Measurements from ENCODE around the gene THBS2. TPM values are rescaled to one million over a fixed set of nuclear protein-coding genes. Genes with fewer than 3 reads are reported as not detected.

THBS2 gene
- total RNA-seq, 2 donors from 2014 or later: 16.2 to 24.5 TPM

- no peaks in the 10 kb centered on the region for H3K4me1 ChIP-seq
- DNase-seq (ENCODE audit: low spot score): no peak
- TF ChIP-seq, protein P1, sequence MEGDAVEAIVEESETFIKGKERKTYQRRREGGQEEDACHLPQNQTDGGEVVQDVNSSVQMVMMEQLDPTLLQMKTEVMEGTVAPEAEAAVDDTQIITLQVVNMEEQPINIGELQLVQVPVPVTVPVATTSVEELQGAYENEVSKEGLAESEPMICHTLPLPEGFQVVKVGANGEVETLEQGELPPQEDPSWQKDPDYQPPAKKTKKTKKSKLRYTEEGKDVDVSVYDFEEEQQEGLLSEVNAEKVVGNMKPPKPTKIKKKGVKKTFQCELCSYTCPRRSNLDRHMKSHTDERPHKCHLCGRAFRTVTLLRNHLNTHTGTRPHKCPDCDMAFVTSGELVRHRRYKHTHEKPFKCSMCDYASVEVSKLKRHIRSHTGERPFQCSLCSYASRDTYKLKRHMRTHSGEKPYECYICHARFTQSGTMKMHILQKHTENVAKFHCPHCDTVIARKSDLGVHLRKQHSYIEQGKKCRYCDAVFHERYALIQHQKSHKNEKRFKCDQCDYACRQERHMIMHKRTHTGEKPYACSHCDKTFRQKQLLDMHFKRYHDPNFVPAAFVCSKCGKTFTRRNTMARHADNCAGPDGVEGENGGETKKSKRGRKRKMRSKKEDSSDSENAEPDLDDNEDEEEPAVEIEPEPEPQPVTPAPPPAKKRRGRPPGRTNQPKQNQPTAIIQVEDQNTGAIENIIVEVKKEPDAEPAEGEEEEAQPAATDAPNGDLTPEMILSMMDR (IDR thresholded peaks at IDR 0.05): no peak
- H3K9me3 ChIP-seq: no peaks in the 10 kb centered on the region
- H3K4me3 ChIP-seq: no peak overlapping the region
- no peak overlapping the region for H3K27ac ChIP-seq
- H3K36me3 ChIP-seq: no peaks in the 10 kb centered on the region
- no peaks in the 10 kb centered on the region for H3K27me3 ChIP-seq
Observed at GRCh38 chr6:169296170-169296569, 42.5 kb upstream of the THBS2 start.

GRCh38 chr6:169293196-169293595 is 39.5 kb upstream of the THBS2 start:
- Histone ChIP-seq H3K27ac (no peak overlapping the region), H3K4me1 (no peaks in the 10 kb centered on the region), H3K27me3 (no peaks in the 10 kb centered on the region), H3K4me3 (no peak overlapping the region), H3K36me3 (no peaks in the 10 kb centered on the region), H3K9me3 (no peaks in the 10 kb centered on the region)
- no peak for DNase-seq (ENCODE audit: low spot score)
- TF ChIP-seq, protein P1 (IDR thresholded peaks at IDR 0.05): no peak

GRCh38 chr6:169292338-169293124 is 38.9 kb upstream of the THBS2 start:
- no peak overlapping the region for H3K4me3 ChIP-seq
- TF ChIP-seq, protein P1 (IDR thresholded peaks at IDR 0.05): no peak
- no peaks in the 10 kb centered on the region for H3K4me1 ChIP-seq
- no peak for DNase-seq (ENCODE audit: low spot score)
- H3K36me3 ChIP-seq: no peaks in the 10 kb centered on the region
- H3K27ac ChIP-seq: peak overlapping the region in 1 of 2 donors; percentile 21
- no peaks in the 10 kb centered on the region for H3K9me3 ChIP-seq
- H3K27me3 ChIP-seq: no peaks in the 10 kb centered on the region

DNA sequence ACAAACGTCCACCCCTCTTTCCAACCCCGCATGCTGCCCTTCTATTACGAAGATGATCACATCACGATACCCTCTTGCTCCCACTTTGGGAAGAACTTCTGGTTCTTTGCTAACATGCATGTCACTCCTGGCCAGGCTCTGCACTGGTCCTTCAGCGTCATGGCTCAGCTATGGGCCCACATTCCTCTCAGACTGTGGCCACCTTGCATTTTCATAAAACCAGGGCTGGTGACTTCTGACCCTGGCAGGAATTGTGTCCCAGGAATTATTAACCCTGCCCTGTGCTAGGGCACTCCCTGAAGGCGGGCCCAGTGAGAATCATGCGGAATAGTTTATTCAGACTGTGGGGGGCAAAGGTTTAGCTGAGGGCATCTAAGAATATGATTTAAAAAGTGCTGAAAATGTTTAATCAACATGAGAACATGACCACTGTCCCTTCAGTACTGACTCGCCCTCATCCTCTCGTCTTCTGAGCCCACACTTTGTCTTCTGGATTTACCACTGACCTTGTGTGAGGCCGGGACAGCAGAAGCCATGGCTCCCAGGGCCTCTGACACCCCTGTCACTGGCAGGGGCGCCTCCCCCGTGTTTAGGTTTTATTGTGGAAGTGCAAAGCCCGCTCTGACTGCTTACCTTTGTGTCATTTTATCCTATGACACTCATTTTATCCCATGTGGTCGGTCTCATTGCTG is 38.1 kb upstream of the THBS2 start:
- H3K4me3 ChIP-seq: no peak overlapping the region
- no peaks in the 10 kb centered on the region for H3K4me1 ChIP-seq
- H3K27ac ChIP-seq: peak overlapping the region in 1 of 2 donors; percentile 21
- no peak for DNase-seq (ENCODE audit: low spot score)
- H3K9me3 ChIP-seq: no peaks in the 10 kb centered on the region
- TF ChIP-seq, protein P1 (IDR thresholded peaks at IDR 0.05): no peak
- no peaks in the 10 kb centered on the region for H3K27me3 ChIP-seq
- no peaks in the 10 kb centered on the region for H3K36me3 ChIP-seq

DNA sequence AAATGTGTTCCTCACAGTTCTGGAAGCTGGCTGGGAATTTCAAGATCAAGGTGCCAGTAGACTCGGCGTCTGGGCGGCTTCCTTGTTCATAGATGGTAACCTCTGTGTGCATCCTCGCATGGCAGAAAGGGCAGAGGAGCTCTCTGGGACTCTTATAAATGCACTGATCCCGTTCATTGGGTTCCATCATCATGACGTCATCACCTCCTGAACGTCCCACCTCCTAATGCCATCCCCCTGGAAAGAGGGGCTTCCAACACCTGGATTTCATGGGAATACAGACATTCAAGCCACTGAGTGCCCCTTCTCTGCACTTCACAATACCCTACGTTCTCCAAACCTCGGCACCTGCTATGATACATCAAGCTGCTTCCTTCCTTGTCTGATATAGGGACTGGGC is 37.5 kb upstream of the THBS2 start:
- DNase-seq (ENCODE audit: low spot score): no peak
- H3K27ac ChIP-seq: no peak overlapping the region
- H3K4me1 ChIP-seq: no peaks in the 10 kb centered on the region
- H3K27me3 ChIP-seq: no peaks in the 10 kb centered on the region
- H3K4me3 ChIP-seq: no peak overlapping the region
- H3K9me3 ChIP-seq: no peaks in the 10 kb centered on the region
- no peaks in the 10 kb centered on the region for H3K36me3 ChIP-seq
- TF ChIP-seq, protein P1 (IDR thresholded peaks at IDR 0.05): no peak
